HG03280 (cell line): ENCODE results near the gene CYSTM1.

Experiments used
- ATAC-seq: cut with Tn5 transposase; IDR thresholded peaks from one replicate; pipeline ENCODE4 v1.9.1; 2021; ENCODE audit warnings: mild to moderate bottlenecking, moderate library complexity; ENCODE audit not compliant: unreplicated experiment

CYSTM1 gene

GRCh38 chr5:140252470-140253126, 77.6 kb downstream of the CYSTM1 start:
- ATAC-seq, result no peak

GRCh38 chr5:140253985-140254384, 79.0 kb downstream of the CYSTM1 start:
- ATAC-seq, result no peak

GRCh38 chr5:140255460-140256157, 80.6 kb downstream of the CYSTM1 start:
- no peak for ATAC-seq

GRCh38 chr5:140256726-140257125, 81.7 kb downstream of the CYSTM1 start:
- no peak for ATAC-seq

- ATAC-seq, result no peak
These were observed 83.0 kb downstream of the CYSTM1 start for GRCh38 chr5:140258016-140258415.

GRCh38 chr5:140258873-140259272, 83.9 kb downstream of the CYSTM1 start:
- ATAC-seq, result no peak

GRCh38 chr5:140259500-140259899, 84.5 kb downstream of the CYSTM1 start:
- no peak for ATAC-seq

GRCh38 chr5:140260089-140260656, 85.2 kb downstream of the CYSTM1 start:
- ATAC-seq, result no peak

GRCh38 chr5:140261403-140262171, 86.6 kb downstream of the CYSTM1 start:
- ATAC-seq, result no peak

- no peak for ATAC-seq
These were observed 87.2 kb downstream of the CYSTM1 start for GRCh38 chr5:140262221-140262620.

GRCh38 chr5:140262839-140263238, 87.9 kb downstream of the CYSTM1 start:
- ATAC-seq, result no peak

- ATAC-seq, result no peak
These were observed 90.9 kb downstream of the CYSTM1 start for GRCh38 chr5:140265845-140266244.

- no peak for ATAC-seq
These were observed 91.6 kb downstream of the CYSTM1 start for GRCh38 chr5:140266471-140267200.

GRCh38 chr5:140267201-140267540, 92.2 kb downstream of the CYSTM1 start:
- ATAC-seq, result no peak

GRCh38 chr5:140267559-140268018, 92.6 kb downstream of the CYSTM1 start:
- ATAC-seq, result no peak

GRCh38 chr5:140270008-140270407, 95.0 kb downstream of the CYSTM1 start:
- no peak for ATAC-seq

- no peak for ATAC-seq
These were observed 98.5 kb downstream of the CYSTM1 start for GRCh38 chr5:140273401-140273877.

GRCh38 chr5:140275837-140276236, 100.8 kb downstream of the CYSTM1 start:
- ATAC-seq, result no peak

GRCh38 chr5:140282266-140282665, 107.3 kb downstream of the CYSTM1 start:
- ATAC-seq, result no peak

- no peak for ATAC-seq
These were observed 109.0 kb downstream of the CYSTM1 start for GRCh38 chr5:140284013-140284412.

GRCh38 chr5:140286424-140286823, 111.4 kb downstream of the CYSTM1 start:
- ATAC-seq, result no peak
